Activated CD4-positive, alpha-beta T cell treated with anti-CD3 and anti-CD28 coated beads for 36 hours (primary cell): ENCODE results near the gene PACS2. TPM values are rescaled to one million over a fixed set of nuclear protein-coding genes. Genes with fewer than 3 reads are reported as not detected.
"Not testable (repeated sequence)": the region's sequence is repeated elsewhere in the genome, so short reads cannot be mapped to it uniquely, and the experiment has no call there.

Source experiments
- ATAC-seq: fragments of 200-7000 bp; cut with Tn5 transposase; one replicate; pipeline ENCODE4 v1.10.0; 2021; ENCODE audit warnings: mild to moderate bottlenecking, moderate library complexity
- CTCF ChIA-PET: fragments of 350-600 bp; sonication (Branson Sonifier 250); formaldehyde crosslinking; loops from one replicate; lab custom pipeline; 2021; ENCODE audit warnings: antibody characterized with exemption; lab: Charles Lee
- POLR2A ChIA-PET: fragments of 350-600 bp; sonication (Branson Sonifier 250); formaldehyde crosslinking; loops from one replicate; lab custom pipeline; 2021; ENCODE audit warnings: antibody characterized with exemption, inconsistent platforms; lab: Charles Lee
- DNase-seq: peaks from one replicate; pipeline ENCODE4 v3.0.0-alpha.2; 2020
- H3K27ac Mint-ChIP-seq: one replicate; pipeline ENCODE4 v1.8.0; 2021; ENCODE audit warnings: mixed read lengths
- H3K27me3 Mint-ChIP-seq: one replicate; pipeline ENCODE4 v1.8.0; 2021; ENCODE audit warnings: mixed read lengths
- H3K36me3 Mint-ChIP-seq: one replicate; pipeline ENCODE4 v1.8.0; 2021; ENCODE audit warnings: low read depth, mixed read lengths
- H3K4me1 Mint-ChIP-seq: one replicate; pipeline ENCODE4 v1.8.0; 2021; ENCODE audit warnings: mixed read lengths
- H3K4me3 Mint-ChIP-seq: one replicate; pipeline ENCODE4 v1.8.0; 2021; ENCODE audit warnings: mild to moderate bottlenecking, moderate library complexity, mixed read lengths
- H3K9me3 Mint-ChIP-seq: one replicate; pipeline ENCODE4 v1.8.0; 2021; ENCODE audit warnings: low read depth, mixed read lengths
- intact Hi-C, 2 experiments: fragments of 100-400 bp; cut with DNase I in 1 of 2; cut with micrococcal nuclease in 1 of 2; formaldehyde crosslinking; loops; one replicate each; pipeline versions ENCODE4 v1.14.2 to v1.15.1; 2022 to 2024; cut with DNase I, micrococcal nuclease
- total RNA-seq, 2 experiments: library from RNA; stranded (reverse); gene quantifications; one replicate each; pipeline ENCODE4 v1.2.3, GENCODE V29; 2021

PACS2 gene
- total RNA-seq: 10 to 100 TPM; 30.6 to 32.9 TPM

- ATAC-seq (peak; percentile 79), DNase-seq (peak; percentile 86)
- Mint-ChIP-seq H3K27ac (peak within 1 kb of the TSS; percentile 71), H3K4me1 (peaks cover 30% of the 10 kb centered on the region), H3K9me3 (no peaks in the 10 kb centered on the region), H3K4me3 (peak within 1 kb of the TSS; percentile 84), H3K27me3 (no peaks in the 10 kb centered on the region), H3K36me3 (no peaks in the 10 kb centered on the region)
- POLR2A ChIA-PET: interaction anchor here (2.4 kb wide), 1 partner anchor 13 kb away, joined by 23 read pairs; the partner anchor contains the start of gene BRF1
- intact Hi-C loops: loop anchor here (1.0 to 2.0 kb wide), 7 partner anchors 13 to 329 kb away; partner anchors contain the start of genes BRF1 (in 2 of the 2), BTBD6 (in 1 of the 2), CLBA1 (in 1 of the 2) and NUDT14 (in 1 of the 2)
- CTCF ChIA-PET: interaction anchor here (0.9 to 1.7 kb wide), 3 partner anchors 14 to 66 kb away, joined by 3 to 11 read pairs (median 3); partner anchors contain the start of genes BRF1 and BTBD6
Measured at GRCh38 chr14:105314287-105315200, at the start of gene PACS2. TSS of gene PACS2 (plus strand) at chr14:105314748. CDS start at chr14:105314919, 171 bp downstream.

- no peak for ATAC-seq
- H3K4me3 Mint-ChIP-seq: no peak overlapping the region
- H3K27ac Mint-ChIP-seq: no peak overlapping the region
- H3K27me3 Mint-ChIP-seq: no peaks in the 10 kb centered on the region
- H3K9me3 Mint-ChIP-seq: no peaks in the 10 kb centered on the region
- CTCF ChIA-PET: interaction anchor here (0.6 kb wide), 1 partner anchor 139 kb away, joined by 3 read pairs; no protein-coding TSS in a partner anchor
- no peaks in the 10 kb centered on the region for H3K4me1 Mint-ChIP-seq
- no peak for DNase-seq
- H3K36me3 Mint-ChIP-seq: peaks cover 11% of the 10 kb centered on the region
- POLR2A ChIA-PET: no interaction called here
- intact Hi-C loops: loop anchor here in 1 of 2 experiments (5.0 kb wide), 1 partner anchor 84 kb away; no protein-coding TSS in a partner anchor
Measured at GRCh38 chr14:105267820-105268548, 46.6 kb upstream of the PACS2 start.

GRCh38 chr14:105268736-105269354, 45.7 kb upstream of the PACS2 start:
- Mint-ChIP-seq H3K27me3 (no peaks in the 10 kb centered on the region), H3K36me3 (peaks cover 10% of the 10 kb centered on the region), H3K4me3 (no peak overlapping the region), H3K27ac (no peak overlapping the region), H3K9me3 (no peaks in the 10 kb centered on the region), H3K4me1 (no peaks in the 10 kb centered on the region)
- ChIA-PET POLR2A (no interaction called here), CTCF (no interaction called here)
- intact Hi-C loops: loop anchor here in 1 of 2 experiments (5.0 kb wide), 1 partner anchor 83 kb away; no protein-coding TSS in a partner anchor
- no peak for DNase-seq
- no peak for ATAC-seq

- ChIA-PET CTCF (no interaction called here), POLR2A (no interaction called here)
- ATAC-seq (no peak), DNase-seq (no peak)
- H3K4me1 Mint-ChIP-seq: no peaks in the 10 kb centered on the region
- H3K36me3 Mint-ChIP-seq: peaks cover 8% of the 10 kb centered on the region
- no peaks in the 10 kb centered on the region for H3K27me3 Mint-ChIP-seq
- H3K9me3 Mint-ChIP-seq: no peaks in the 10 kb centered on the region
- H3K27ac Mint-ChIP-seq: no peak overlapping the region
- intact Hi-C loops: loop anchor here in 1 of 2 experiments (5.0 kb wide), 1 partner anchor 83 kb away; no protein-coding TSS in a partner anchor
- H3K4me3 Mint-ChIP-seq: no peak overlapping the region
Measured at GRCh38 chr14:105269405-105269804, 45.1 kb upstream of the PACS2 start.

DNA sequence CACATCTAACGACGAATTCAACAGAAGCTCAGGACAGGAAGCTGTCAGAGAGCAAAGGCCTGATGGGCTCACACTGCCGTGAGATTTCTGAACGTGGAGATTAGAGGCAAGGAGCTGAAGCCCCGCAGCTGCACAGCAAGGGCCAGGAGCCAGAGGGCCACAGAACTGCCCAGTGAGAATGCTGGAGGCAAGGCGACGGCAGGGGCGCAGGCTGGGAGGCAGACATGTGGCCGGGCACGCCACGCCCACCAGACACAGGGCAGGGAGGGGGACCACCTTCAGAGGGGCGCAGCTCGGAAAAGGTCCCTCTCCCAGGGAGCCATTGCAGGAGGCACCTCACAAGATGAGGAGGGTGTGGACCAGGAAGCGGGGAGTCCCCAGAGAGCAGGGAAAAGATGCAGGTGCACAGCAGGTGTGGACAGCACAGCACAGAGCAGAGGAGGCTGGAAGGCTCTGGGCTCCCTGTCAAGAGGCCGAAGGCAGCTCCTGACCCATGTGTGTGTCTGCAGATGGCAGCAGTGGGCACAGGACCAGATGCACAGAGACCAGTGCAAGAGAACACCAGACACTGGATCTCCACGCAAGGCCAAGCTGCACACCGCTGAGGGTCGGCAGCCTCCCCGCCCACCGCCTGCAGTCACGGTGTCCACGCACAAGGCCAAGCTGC, 43.2 kb upstream of the PACS2 start:
- H3K27me3 Mint-ChIP-seq: no peaks in the 10 kb centered on the region
- intact Hi-C loops: no loop called here
- DNase-seq (no peak), ATAC-seq (no peak)
- H3K36me3 Mint-ChIP-seq: peaks cover 4% of the 10 kb centered on the region
- H3K4me3 Mint-ChIP-seq: no peak overlapping the region
- POLR2A ChIA-PET: no interaction called here
- no peak overlapping the region for H3K27ac Mint-ChIP-seq
- CTCF ChIA-PET: interaction anchor here (0.7 to 0.8 kb wide), 2 partner anchors 60 to 161 kb away, joined by 4 read pairs; no protein-coding TSS in a partner anchor
- no peaks in the 10 kb centered on the region for H3K4me1 Mint-ChIP-seq
- no peaks in the 10 kb centered on the region for H3K9me3 Mint-ChIP-seq

GRCh38 chr14:105272623-105273022, 41.9 kb upstream of the PACS2 start:
- H3K36me3 Mint-ChIP-seq: peaks cover 2% of the 10 kb centered on the region
- H3K9me3 Mint-ChIP-seq: no peaks in the 10 kb centered on the region
- intact Hi-C loops: no loop called here
- ChIA-PET POLR2A (no interaction called here), CTCF (no interaction called here)
- ATAC-seq (no peak), DNase-seq (no peak)
- H3K4me3 Mint-ChIP-seq: no peak overlapping the region
- no peaks in the 10 kb centered on the region for H3K4me1 Mint-ChIP-seq
- H3K27ac Mint-ChIP-seq: no peak overlapping the region
- no peaks in the 10 kb centered on the region for H3K27me3 Mint-ChIP-seq

GRCh38 chr14:105273062-105273461, 41.5 kb upstream of the PACS2 start:
- intact Hi-C loops: no loop called here
- DNase-seq (no peak), ATAC-seq (no peak)
- Mint-ChIP-seq H3K27me3 (no peaks in the 10 kb centered on the region), H3K4me3 (no peak overlapping the region), H3K9me3 (no peaks in the 10 kb centered on the region), H3K4me1 (no peaks in the 10 kb centered on the region), H3K36me3 (peaks cover 2% of the 10 kb centered on the region), H3K27ac (no peak overlapping the region)
- ChIA-PET POLR2A (no interaction called here), CTCF (no interaction called here)

- H3K27me3 Mint-ChIP-seq: no peaks in the 10 kb centered on the region
- no peak overlapping the region for H3K27ac Mint-ChIP-seq
- H3K4me3 Mint-ChIP-seq: no peak overlapping the region
- intact Hi-C loops: no loop called here
- H3K36me3 Mint-ChIP-seq: no peaks in the 10 kb centered on the region
- no peaks in the 10 kb centered on the region for H3K4me1 Mint-ChIP-seq
- ChIA-PET POLR2A (no interaction called here), CTCF (no interaction called here)
- DNase-seq: no peak
- H3K9me3 Mint-ChIP-seq: no peaks in the 10 kb centered on the region
- ATAC-seq: no peak
Measured at GRCh38 chr14:105274637-105275036, 39.9 kb upstream of the PACS2 start.

GRCh38 chr14:105275267-105275946, 39.1 kb upstream of the PACS2 start:
- Mint-ChIP-seq H3K9me3 (no peaks in the 10 kb centered on the region), H3K27ac (no peak overlapping the region), H3K36me3 (no peaks in the 10 kb centered on the region), H3K27me3 (no peaks in the 10 kb centered on the region), H3K4me3 (no peak overlapping the region), H3K4me1 (no peaks in the 10 kb centered on the region)
- no peak for DNase-seq
- CTCF ChIA-PET: interaction anchor here (1.0 kb wide), 1 partner anchor 185 kb away, joined by 3 read pairs; no protein-coding TSS in a partner anchor
- POLR2A ChIA-PET: interaction anchor here (0.7 kb wide), 1 partner anchor 77 kb away, joined by 3 read pairs; no protein-coding TSS in a partner anchor
- intact Hi-C loops: no loop called here
- no peak for ATAC-seq

DNA sequence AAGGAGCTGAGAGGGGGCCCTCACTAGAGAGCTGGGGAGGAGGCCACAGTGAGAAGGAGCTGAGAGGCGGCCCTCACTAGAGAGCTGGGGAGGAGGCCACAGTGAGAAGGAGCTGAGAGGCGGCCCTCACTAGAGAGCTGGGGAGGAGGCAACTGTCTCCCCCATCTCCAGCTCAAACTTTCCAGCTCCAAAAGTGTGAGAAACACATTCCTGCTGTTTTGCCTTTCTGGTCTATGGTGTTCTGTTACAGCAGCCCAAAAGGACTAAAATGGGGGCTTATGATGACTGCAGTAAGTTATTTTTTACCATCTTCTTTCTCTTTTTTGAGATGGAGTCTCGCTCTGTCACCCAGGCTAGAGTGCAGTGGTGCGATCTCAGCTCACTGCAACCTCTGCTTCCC, 37.1 kb upstream of the PACS2 start:
- not testable (repeated sequence) for H3K4me3 Mint-ChIP-seq

More for the DNA sequence above, 37.1 kb upstream of the PACS2 start:
- ATAC-seq, H3K9me3 Mint-ChIP-seq, H3K4me1 Mint-ChIP-seq, intact Hi-C loops, DNase-seq, H3K27ac Mint-ChIP-seq, POLR2A ChIA-PET, H3K27me3 Mint-ChIP-seq, H3K36me3 Mint-ChIP-seq: not testable (repeated sequence)
- CTCF ChIA-PET: interaction anchor here (0.6 to 1.4 kb wide), 3 partner anchors 29 to 93 kb away, joined by 3 to 4 read pairs (median 4); partner anchors contain the start of gene BTBD6
